EL (cell line): ENCODE measurements around the gene SNRPA1.

Experiments used
- DNase-seq: peaks from one replicate; pipeline ENCODE4 v3.0.0-alpha.2; 2016

SNRPA1 gene

DNA sequence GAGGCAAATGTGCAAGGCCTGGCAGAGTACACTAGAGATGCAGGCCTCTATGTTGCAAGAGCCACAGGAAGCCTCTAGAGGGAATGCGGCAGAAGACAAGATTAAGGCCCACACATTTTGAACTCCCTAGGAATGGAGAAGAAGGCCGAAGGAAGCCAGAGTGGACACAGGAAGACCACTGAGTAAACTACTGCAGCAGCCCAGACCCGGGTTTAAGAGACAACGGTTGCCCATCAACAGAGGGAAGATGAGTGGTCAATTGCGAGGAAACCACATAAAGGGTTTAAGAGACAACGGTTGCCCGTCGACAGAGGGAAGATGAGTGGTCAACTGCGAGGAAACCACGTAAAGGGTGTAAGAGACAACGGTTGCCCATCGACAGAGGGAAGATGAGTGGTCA lies 57.8 kb downstream of the SNRPA1 start:
- no peak for DNase-seq

DNA sequence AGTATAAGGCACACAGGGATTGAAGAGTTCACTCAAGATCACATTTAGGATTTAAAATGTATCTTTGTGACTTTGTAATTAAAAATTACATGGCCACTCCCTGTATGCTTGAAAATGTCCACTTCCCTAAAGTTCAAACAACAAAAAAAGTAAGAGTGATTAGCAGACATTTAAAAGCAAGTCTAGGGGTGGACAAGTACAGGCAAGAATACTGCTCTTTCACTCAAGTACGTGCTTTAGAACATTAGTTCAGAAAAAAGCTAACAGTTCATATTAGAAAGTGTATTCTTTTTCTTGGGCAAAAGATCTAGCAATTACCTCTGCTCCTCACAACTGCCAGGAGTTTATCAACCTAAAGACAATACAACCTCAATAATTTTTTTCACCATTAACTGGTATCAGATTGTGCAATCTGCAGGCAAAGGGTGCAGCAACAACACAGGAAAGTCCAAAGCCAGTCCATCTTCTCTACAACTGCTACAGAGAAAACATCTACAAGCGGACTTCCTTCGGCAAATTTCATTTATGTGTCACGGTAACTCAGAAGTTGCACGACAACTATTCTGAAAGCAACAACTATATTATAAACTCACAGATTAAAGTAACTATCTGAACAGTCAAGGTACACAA lies 61.3 kb downstream of the SNRPA1 start:
- no peak for DNase-seq

DNA sequence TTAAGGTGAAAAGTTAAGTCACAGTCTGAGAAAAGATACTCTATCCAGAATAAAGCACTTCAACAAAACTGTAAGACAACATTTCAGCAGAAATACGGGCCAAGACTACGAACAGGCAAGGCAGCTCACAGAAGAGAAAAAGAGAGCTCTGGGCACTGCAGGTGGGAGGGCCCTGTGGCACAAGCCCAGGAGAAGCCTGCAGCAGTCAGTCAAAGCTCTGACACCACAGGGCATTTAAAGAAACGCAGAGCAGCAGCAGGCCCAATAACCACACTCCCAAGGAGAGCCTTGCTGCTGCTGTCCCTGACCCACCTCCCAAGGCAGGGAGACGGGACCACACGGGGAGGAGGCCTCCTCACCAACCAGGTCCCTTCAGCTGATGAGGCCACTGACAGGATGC lies 62.4 kb downstream of the SNRPA1 start:
- DNase-seq, result no peak
